Ovary (tissue), 9 donors: Measurements from ENCODE around the gene MINPP1. TPM values are rescaled to one million over a fixed set of nuclear protein-coding genes. Genes with fewer than 3 reads are reported as not detected.

Source experiments
- DNase-seq, 5 donors: peaks; one replicate each; pipeline ENCODE4 v3.0.0-alpha.2; 2019 to 2020
- H3K27ac ChIP-seq, 2 donors: fragments of 200-600 bp; one replicate each; pipeline versions ENCODE4 v1.5.1 to v1.8.0; 2019 to 2022
- H3K27me3 ChIP-seq: fragments of 200-600 bp; one replicate; pipeline ENCODE4 v1.8.0; 2022
- H3K36me3 ChIP-seq: fragments of 200-600 bp; sonication (generic); one replicate; pipeline ENCODE4 v1.5.1; 2019
- H3K4me1 ChIP-seq: one replicate; pipeline ENCODE4 v1.8.1; 2013; ENCODE audit warnings: mild to moderate bottlenecking, moderate library complexity; ENCODE audit not compliant: insufficient read depth
- H3K4me3 ChIP-seq: fragments of 200-600 bp; sonication (generic); one replicate; pipeline ENCODE4 v1.5.1; 2017
- H3K9me3 ChIP-seq, 2 donors: fragments of 200-600 bp in 1 of 2; sonication (generic) in 1 of 2; one replicate each; pipeline versions ENCODE4 v1.5.1 to v1.8.1; 2013 to 2019; ENCODE audit warnings: mild to moderate bottlenecking in 1 of 2, moderate library complexity in 1 of 2
- EP300 ChIP-seq: sonication (generic); formaldehyde crosslinking; IDR thresholded peaks from one replicate; pipeline ENCODE4 v1.6.1; 2017; ENCODE audit warnings: antibody characterized with exemption
- POLR2A ChIP-seq: fragments of 450-650 bp; IDR thresholded peaks from one replicate; pipeline ENCODE4 v1.6.1; 2017; ENCODE audit warnings: antibody characterized with exemption, mild to moderate bottlenecking, moderate library complexity
- WGBS, 3 donors: extraction: QIAGEN DNeasy Blood & Tissue Kit in 1 of 3; methylation state at CpG; one replicate each; pipeline versions ENCODE4 v1.1.5 to v1.1.7; 2013 to 2017; 5-methylcytosine and 5-hydroxymethylcytosine counted together
- intact Hi-C, 4 donors: fragments of 100-400 bp; cut with DNase I; formaldehyde crosslinking; loops; one replicate each; pipeline versions ENCODE4 v1.11.0 to v1.15.1; 2022 to 2023
- polyA plus RNA-seq, 2 donors: library from polyadenylated mRNA; stranded (reverse); fragments of 200-250 nt in 1 of 2; fragments of 350-450 nt in 1 of 2; fragmentation: Illumina TruSeq in 1 of 2; extraction: RNeasy Lipid Tissue Mini Kit (QIAGEN cat#74804) in 1 of 2; gene quantifications; one replicate each; pipeline ENCODE4 v1.2.3, GENCODE V29; 2013 to 2014
- total RNA-seq, 7 donors: library from RNA; depleted of rRNA in 2 of 7; stranded (reverse); fragments of >200 nt in 2 of 7; fragmentation: NEBNext Ultra II Directional in 3 of 7; extraction: Animal tissue kit (Norgen Biotek cat#: 25700) in 3 of 7; gene quantifications; one replicate each; pipeline versions ENCODE4 v1.1.0 to v1.2.4, GENCODE V29; 2016 to 2023
- TF ChIP-seq, protein P1 (sequence below), 3 donors: fragments of 450-650 bp in 2 of 3; fragments of 200-600 bp in 1 of 3; IDR thresholded peaks; one replicate each; pipeline versions ENCODE4 v1.5.1 to v1.8.0; 2016 to 2022; ENCODE audit warnings: antibody characterized with exemption in 3 of 3, mild to moderate bottlenecking in 1 of 3
- donor health status: DM: no; HTN: no; CAD: no; lungs with moderate emphysema.
- donor health status: DM: no; HTN: no; CAD: no.
- donor health status: Bipolar disorder and iron deficiency.
- donor health status: DM: yes; HTN: yes; CAD: no.
- donor health status: DM: no; HTN: no; CAD: no.
- donor health status: DM: yes; HTN: yes; CAD: no.

The MINPP1 gene
- total and polyA plus RNA-seq, 9 donors: 9.8 to 21.8 (median 12.3) TPM

GRCh38 chr10:87510025-87510424, 5.3 kb downstream of the MINPP1 start:
- Histone ChIP-seq H3K27me3 (no peaks in the 10 kb centered on the region), H3K4me1 (peaks cover 4% of the 10 kb centered on the region), H3K27ac (no peak overlapping the region), H3K9me3 (no peaks in the 10 kb centered on the region), H3K4me3 (no peak overlapping the region), H3K36me3 (no peaks in the 10 kb centered on the region)
- intact Hi-C loops: no loop called here
- TF ChIP-seq EP300: no peak
- TF ChIP-seq, protein P1, sequence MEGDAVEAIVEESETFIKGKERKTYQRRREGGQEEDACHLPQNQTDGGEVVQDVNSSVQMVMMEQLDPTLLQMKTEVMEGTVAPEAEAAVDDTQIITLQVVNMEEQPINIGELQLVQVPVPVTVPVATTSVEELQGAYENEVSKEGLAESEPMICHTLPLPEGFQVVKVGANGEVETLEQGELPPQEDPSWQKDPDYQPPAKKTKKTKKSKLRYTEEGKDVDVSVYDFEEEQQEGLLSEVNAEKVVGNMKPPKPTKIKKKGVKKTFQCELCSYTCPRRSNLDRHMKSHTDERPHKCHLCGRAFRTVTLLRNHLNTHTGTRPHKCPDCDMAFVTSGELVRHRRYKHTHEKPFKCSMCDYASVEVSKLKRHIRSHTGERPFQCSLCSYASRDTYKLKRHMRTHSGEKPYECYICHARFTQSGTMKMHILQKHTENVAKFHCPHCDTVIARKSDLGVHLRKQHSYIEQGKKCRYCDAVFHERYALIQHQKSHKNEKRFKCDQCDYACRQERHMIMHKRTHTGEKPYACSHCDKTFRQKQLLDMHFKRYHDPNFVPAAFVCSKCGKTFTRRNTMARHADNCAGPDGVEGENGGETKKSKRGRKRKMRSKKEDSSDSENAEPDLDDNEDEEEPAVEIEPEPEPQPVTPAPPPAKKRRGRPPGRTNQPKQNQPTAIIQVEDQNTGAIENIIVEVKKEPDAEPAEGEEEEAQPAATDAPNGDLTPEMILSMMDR (IDR thresholded peaks at IDR 0.05): no peak
- TF ChIP-seq POLR2A: no peak
- WGBS, 3 donors: 84 to 90% (median 89%) methylated on average over 3 of the region's 3 CpGs
- DNase-seq: no peak

DNA sequence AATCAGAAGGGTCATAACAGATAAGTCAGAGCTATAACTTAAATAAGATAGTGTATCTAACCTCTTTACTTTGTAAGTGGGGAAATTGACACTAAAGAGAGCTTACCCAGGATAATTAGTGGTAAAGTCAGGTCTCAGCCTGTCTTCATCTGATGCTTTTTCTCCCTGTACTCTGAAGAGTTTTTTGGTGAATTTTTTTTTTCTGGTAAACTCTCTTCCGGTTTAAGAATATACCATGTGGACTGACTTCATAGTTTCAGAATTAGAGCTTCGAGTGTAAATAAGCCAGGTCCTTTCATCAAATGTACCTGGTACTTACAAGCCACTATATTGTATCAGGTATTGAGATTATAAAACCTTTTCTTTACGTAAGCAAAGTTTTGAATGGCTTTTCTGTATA, 6.8 kb downstream of the MINPP1 start:
- DNase-seq: no peak
- 89 to 94% (median 93%) methylated on average over 3 of the region's 3 CpGs for WGBS, 3 donors
- no peaks in the 10 kb centered on the region for H3K27me3 ChIP-seq
- intact Hi-C loops: no loop called here
- TF ChIP-seq, protein P1 (IDR thresholded peaks at IDR 0.05): no peak
- TF ChIP-seq EP300 (no peak), POLR2A (no peak)
- H3K36me3 ChIP-seq: no peaks in the 10 kb centered on the region
- no peak overlapping the region for H3K4me3 ChIP-seq
- H3K27ac ChIP-seq: no peak overlapping the region
- peaks cover 1% of the 10 kb centered on the region for H3K4me1 ChIP-seq
- no peaks in the 10 kb centered on the region for H3K9me3 ChIP-seq

DNA sequence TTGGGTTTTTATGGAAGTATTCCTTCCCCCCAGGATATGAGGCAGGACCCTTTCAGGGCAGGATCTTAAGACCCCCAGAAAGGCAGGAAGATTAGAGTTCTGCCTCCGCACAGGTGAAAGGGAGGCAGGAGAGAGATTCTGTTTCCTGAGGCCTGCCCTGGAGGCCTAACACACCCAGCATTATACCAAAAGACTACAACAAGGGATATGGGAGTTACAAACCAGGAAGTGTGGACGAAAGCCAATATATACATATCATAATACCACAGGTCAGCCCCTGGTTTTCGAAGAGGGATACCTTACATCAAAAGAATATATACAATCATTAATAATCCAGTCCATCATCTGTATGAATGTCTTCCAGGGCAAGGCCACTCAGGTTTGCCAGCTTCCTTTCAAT, 14.2 kb downstream of the MINPP1 start:
- Histone ChIP-seq H3K27me3 (no peaks in the 10 kb centered on the region), H3K9me3 (no peaks in the 10 kb centered on the region), H3K36me3 (no peaks in the 10 kb centered on the region), H3K4me1 (peaks cover under 1% of the 10 kb centered on the region), H3K27ac (no peak overlapping the region), H3K4me3 (no peak overlapping the region)
- 92 to 94% (median 92%) methylated on average over 3 of the region's 3 CpGs for WGBS, 3 donors
- DNase-seq: no peak
- TF ChIP-seq, protein P1 (IDR thresholded peaks at IDR 0.05): no peak
- TF ChIP-seq EP300 (no peak), POLR2A (no peak)
- intact Hi-C loops: no loop called here

DNA sequence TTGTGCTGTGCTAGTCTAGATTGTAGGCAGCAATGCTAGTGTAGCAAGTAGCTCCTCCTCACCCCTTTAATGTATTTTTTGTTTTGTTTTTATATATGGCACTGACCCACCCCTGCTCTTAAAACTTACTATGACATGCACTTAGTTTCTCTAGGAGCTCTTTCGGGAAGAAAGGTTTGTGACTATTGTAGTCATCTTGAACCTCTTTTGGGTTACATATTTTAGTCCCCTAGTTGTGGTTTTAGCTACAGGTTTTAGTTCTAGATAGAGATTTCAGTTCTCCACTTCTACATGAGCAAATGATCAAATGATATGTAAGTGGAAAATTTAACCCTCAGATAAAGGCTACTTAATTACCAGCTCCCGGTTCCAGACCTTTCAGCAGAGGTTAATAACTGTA, 14.9 kb downstream of the MINPP1 start:
- no peak overlapping the region for H3K4me3 ChIP-seq
- intact Hi-C loops: no loop called here
- no peaks in the 10 kb centered on the region for H3K9me3 ChIP-seq
- H3K27ac ChIP-seq: no peak overlapping the region
- TF ChIP-seq, protein P1 (IDR thresholded peaks at IDR 0.05): no peak
- TF ChIP-seq EP300: no peak
- TF ChIP-seq POLR2A: no peak
- peaks cover 4% of the 10 kb centered on the region for H3K4me1 ChIP-seq
- no peaks in the 10 kb centered on the region for H3K27me3 ChIP-seq
- no peak for DNase-seq
- H3K36me3 ChIP-seq: no peaks in the 10 kb centered on the region
- 92 to 94% (median 94%) methylated on average over 2 of the region's 2 CpGs for WGBS, 3 donors
